Effector memory CD4-positive, alpha-beta T cell (primary cell): Measurements from ENCODE around the gene GPATCH8.

Source experiments
- DNase-seq, 3 donors: peaks; one replicate each; pipeline ENCODE4 v3.0.0-alpha.2; 2020
- H3K27ac ChIP-seq: 2 replicates; pipeline ENCODE4 v1.7.0; 2013; ENCODE audit warnings: mild to moderate bottlenecking, low read length, moderate library complexity; ENCODE audit not compliant: insufficient read depth, poor library complexity, severe bottlenecking
- H3K27me3 ChIP-seq: replicated peaks from 2 replicates; pipeline ENCODE4 v1.7.0; 2013; ENCODE audit warnings: mild to moderate bottlenecking, low read length; ENCODE audit not compliant: insufficient read depth, control insufficient read depth, poor library complexity, severe bottlenecking
- H3K36me3 ChIP-seq: 2 replicates; pipeline ENCODE4 v1.7.0; 2013; ENCODE audit warnings: mild to moderate bottlenecking, low read length, moderate library complexity; ENCODE audit not compliant: control insufficient read depth, insufficient read depth
- H3K4me1 ChIP-seq: 2 replicates; pipeline ENCODE4 v1.7.0; 2013; ENCODE audit warnings: low read length, mild to moderate bottlenecking; ENCODE audit not compliant: control insufficient read depth, insufficient read depth, poor library complexity, severe bottlenecking
- H3K4me3 ChIP-seq: 2 replicates; pipeline ENCODE4 v1.7.0; 2013; ENCODE audit warnings: low read length, low read depth, mild to moderate bottlenecking; ENCODE audit not compliant: insufficient read depth, poor library complexity, severe bottlenecking
- H3K9me3 ChIP-seq: 2 replicates; pipeline ENCODE4 v1.7.0; 2013; ENCODE audit warnings: mild to moderate bottlenecking, low read length, moderate library complexity; ENCODE audit not compliant: control insufficient read depth
- total RNA-seq, 3 donors: gene quantifications; one replicate each; lab custom pipeline; 2026; lab: John Stamatoyannopoulos, UW

GPATCH8 gene
- 91.1 to 146 (median 102) reads per million in 3 donors for total RNA-seq

GRCh38 chr17:44503147-44504029, at the start of gene GPATCH8:
Gene GPATCH8 (minus strand): TSS chr17:44503406. CDS start chr17:44503370, 36 bp downstream.
- peak; percentile 91 for DNase-seq

GRCh38 chr17:44552361-44552760, 49.2 kb upstream of the GPATCH8 start:
- no peaks in the 10 kb centered on the region for H3K9me3 ChIP-seq
- H3K4me3 ChIP-seq = no peak overlapping the region
- DNase-seq = no peak
- H3K4me1 ChIP-seq = peaks cover 12% of the 10 kb centered on the region
- no peak overlapping the region for H3K27ac ChIP-seq
- peaks cover 22% of the 10 kb centered on the region for H3K27me3 ChIP-seq
- H3K36me3 ChIP-seq = no peaks in the 10 kb centered on the region

More at GRCh38 chr17:44503147-44504029, at the start of gene GPATCH8:
- H3K4me1 ChIP-seq = peaks cover 22% of the 10 kb centered on the region
- H3K4me3 ChIP-seq = peak within 1 kb of the TSS; percentile 77
- no peaks in the 10 kb centered on the region for H3K27me3 ChIP-seq
- H3K27ac ChIP-seq = peak within 1 kb of the TSS; percentile 88
- H3K9me3 ChIP-seq = no peaks in the 10 kb centered on the region
- no peaks in the 10 kb centered on the region for H3K36me3 ChIP-seq

- Histone ChIP-seq H3K4me1 (no peaks in the 10 kb centered on the region), H3K27me3 (no peaks in the 10 kb centered on the region), H3K36me3 (no peaks in the 10 kb centered on the region), H3K9me3 (no peaks in the 10 kb centered on the region), H3K4me3 (no peak overlapping the region), H3K27ac (no peak overlapping the region)
- no peak for DNase-seq
Observed at GRCh38 chr17:44549686-44550085, 46.5 kb upstream of the GPATCH8 start.

GRCh38 chr17:44548376-44549230, 45.4 kb upstream of the GPATCH8 start:
- Histone ChIP-seq H3K9me3 (no peaks in the 10 kb centered on the region), H3K36me3 (no peaks in the 10 kb centered on the region), H3K4me3 (no peak overlapping the region), H3K27me3 (no peaks in the 10 kb centered on the region), H3K4me1 (no peaks in the 10 kb centered on the region), H3K27ac (no peak overlapping the region)
- DNase-seq = no peak

GRCh38 chr17:44547625-44548267, 44.5 kb upstream of the GPATCH8 start:
- Histone ChIP-seq H3K4me1 (no peaks in the 10 kb centered on the region), H3K4me3 (no peak overlapping the region), H3K36me3 (no peaks in the 10 kb centered on the region), H3K9me3 (no peaks in the 10 kb centered on the region), H3K27me3 (no peaks in the 10 kb centered on the region), H3K27ac (no peak overlapping the region)
- no peak for DNase-seq

- Histone ChIP-seq H3K27ac (no peak overlapping the region), H3K36me3 (no peaks in the 10 kb centered on the region), H3K4me1 (no peaks in the 10 kb centered on the region), H3K4me3 (no peak overlapping the region), H3K9me3 (no peaks in the 10 kb centered on the region), H3K27me3 (no peaks in the 10 kb centered on the region)
- DNase-seq = no peak
Observed at GRCh38 chr17:44546671-44547606, 43.7 kb upstream of the GPATCH8 start.

- Histone ChIP-seq H3K9me3 (no peaks in the 10 kb centered on the region), H3K36me3 (no peaks in the 10 kb centered on the region), H3K27me3 (no peaks in the 10 kb centered on the region), H3K4me1 (no peaks in the 10 kb centered on the region), H3K27ac (no peak overlapping the region), H3K4me3 (no peak overlapping the region)
- no peak for DNase-seq
Observed at GRCh38 chr17:44543905-44544523, 40.8 kb upstream of the GPATCH8 start.

GRCh38 chr17:44543213-44543904, 40.2 kb upstream of the GPATCH8 start:
- no peak for DNase-seq
- Histone ChIP-seq H3K4me1 (no peaks in the 10 kb centered on the region), H3K36me3 (no peaks in the 10 kb centered on the region), H3K9me3 (no peaks in the 10 kb centered on the region), H3K27me3 (no peaks in the 10 kb centered on the region), H3K27ac (no peak overlapping the region), H3K4me3 (no peak overlapping the region)
